ENCODE measurements around the gene C2orf78. TPM values are rescaled to one million over a fixed set of nuclear protein-coding genes. Genes with fewer than 3 reads are reported as not detected.

C2orf78 gene
- total RNA-seq, 1 donor from 2014 or later, result not detected

DNA sequence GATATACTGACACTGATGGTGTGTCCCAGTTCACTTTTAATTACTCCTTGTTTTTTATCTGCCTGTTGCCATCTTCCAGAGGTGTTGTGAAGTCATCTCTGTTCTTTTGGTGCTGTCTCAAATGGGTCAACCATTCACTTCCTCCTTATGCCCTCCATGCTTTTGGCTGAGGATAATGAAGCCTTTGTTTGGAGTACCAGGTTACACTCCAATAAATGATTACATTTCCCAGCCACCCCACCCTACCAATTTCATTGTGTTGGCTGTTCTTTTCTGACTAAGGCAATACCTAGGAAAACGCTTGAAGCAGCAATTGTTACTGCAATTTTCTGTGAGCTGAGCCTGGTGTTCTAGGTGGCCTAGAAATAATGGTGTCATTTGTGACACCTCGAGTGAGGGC lies 79.0 kb downstream of the C2orf78 start:
- H3K27ac Mint-ChIP-seq, result no peak overlapping the region
- intact Hi-C loops (cut with micrococcal nuclease), result no loop called here
- no peaks in the 10 kb centered on the region for H3K9me3 Mint-ChIP-seq
- TF ChIP-seq, protein P1, sequence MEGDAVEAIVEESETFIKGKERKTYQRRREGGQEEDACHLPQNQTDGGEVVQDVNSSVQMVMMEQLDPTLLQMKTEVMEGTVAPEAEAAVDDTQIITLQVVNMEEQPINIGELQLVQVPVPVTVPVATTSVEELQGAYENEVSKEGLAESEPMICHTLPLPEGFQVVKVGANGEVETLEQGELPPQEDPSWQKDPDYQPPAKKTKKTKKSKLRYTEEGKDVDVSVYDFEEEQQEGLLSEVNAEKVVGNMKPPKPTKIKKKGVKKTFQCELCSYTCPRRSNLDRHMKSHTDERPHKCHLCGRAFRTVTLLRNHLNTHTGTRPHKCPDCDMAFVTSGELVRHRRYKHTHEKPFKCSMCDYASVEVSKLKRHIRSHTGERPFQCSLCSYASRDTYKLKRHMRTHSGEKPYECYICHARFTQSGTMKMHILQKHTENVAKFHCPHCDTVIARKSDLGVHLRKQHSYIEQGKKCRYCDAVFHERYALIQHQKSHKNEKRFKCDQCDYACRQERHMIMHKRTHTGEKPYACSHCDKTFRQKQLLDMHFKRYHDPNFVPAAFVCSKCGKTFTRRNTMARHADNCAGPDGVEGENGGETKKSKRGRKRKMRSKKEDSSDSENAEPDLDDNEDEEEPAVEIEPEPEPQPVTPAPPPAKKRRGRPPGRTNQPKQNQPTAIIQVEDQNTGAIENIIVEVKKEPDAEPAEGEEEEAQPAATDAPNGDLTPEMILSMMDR (IDR thresholded peaks at IDR 0.05), result no peak
- ChIA-PET CTCF (no interaction called here), POLR2A (no interaction called here)
- DNase-seq, result no peak
- no peaks in the 10 kb centered on the region for H3K27me3 Mint-ChIP-seq
- ATAC-seq (ENCODE audit: low read depth), result no peak
- H3K36me3 Mint-ChIP-seq (ENCODE audit: low read depth), result peaks cover 75% of the 10 kb centered on the region
- H3K4me1 Mint-ChIP-seq, result no peaks in the 10 kb centered on the region
- H3K4me3 Mint-ChIP-seq, result no peak overlapping the region

Other genes with a start within 250 kb of the C2orf78 start
- gene NAT8, start 141.8 kb upstream of the C2orf78 start, total RNA-seq, result not detected in 2 replicates
- 26.9 and 27.1 TPM in 2 replicates for gene TPRKB, start 46.8 kb upstream of the C2orf78 start, total RNA-seq
- 25.6 and 30.5 TPM in 2 replicates for gene DUSP11, start 4.1 kb upstream of the C2orf78 start, total RNA-seq
- gene STAMBP, start 44.8 kb downstream of the C2orf78 start, total RNA-seq, result 32.2 and 35.4 TPM in 2 replicates
- not detected in 2 replicates for gene ACTG2, start 108.8 kb downstream of the C2orf78 start, total RNA-seq
- gene DGUOK, start 142.7 kb downstream of the C2orf78 start, total RNA-seq, result 70.1 and 77.4 TPM in 2 replicates
- gene TET3, start 200.7 kb downstream of the C2orf78 start, total RNA-seq, result 52.6 and 60.1 TPM in 2 replicates